ENCODE measurements around the gene GSTA1.
"Not testable (repeated sequence)": the region's sequence is repeated elsewhere in the genome, so short reads cannot be mapped to it uniquely, and the experiment has no call there.

Gene GSTA1

DNA sequence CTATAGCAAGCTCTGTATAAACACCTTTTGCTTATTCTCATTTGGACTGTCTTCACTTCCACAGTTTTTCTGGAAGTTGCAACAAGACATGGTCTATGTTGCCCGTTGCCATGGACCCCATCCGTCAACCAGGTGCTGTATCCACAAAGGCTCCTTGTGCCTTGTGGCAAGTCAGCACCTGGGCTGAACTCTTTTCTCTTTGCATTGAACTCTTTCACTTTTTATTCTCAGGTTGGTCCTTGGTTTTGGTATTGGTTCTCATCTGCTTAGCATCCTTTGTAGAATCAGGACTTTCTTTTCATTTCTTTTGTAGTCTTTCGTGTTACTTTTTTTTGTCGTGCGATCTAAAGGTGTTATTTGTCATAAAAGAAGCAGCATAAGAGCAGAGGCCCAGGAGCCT is 5.0 kb upstream of the GSTA1 start:
- DNase-seq (ENCODE audit: low spot score), result no peak

DNA sequence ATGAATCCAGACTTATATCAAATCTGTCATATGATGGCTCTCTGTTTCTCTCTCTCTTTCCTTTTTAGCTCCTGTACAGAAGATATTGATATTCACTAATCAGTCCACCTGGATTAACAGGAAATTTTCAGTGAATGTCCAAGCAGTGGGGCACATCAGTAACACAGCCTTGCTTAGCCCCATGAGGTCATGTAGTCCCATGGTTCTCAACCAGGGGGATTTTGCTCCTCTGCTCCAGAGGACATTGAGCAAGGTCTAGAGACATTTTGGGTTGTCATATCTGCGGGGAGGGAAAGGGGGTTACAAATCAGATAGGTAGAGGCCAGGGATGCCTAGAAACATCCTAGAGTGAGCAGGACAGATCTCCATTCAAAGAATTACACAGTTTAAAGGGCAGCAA is 810 bp downstream of the GSTA1 start:
- no peak for DNase-seq (ENCODE audit: low spot score)

DNA sequence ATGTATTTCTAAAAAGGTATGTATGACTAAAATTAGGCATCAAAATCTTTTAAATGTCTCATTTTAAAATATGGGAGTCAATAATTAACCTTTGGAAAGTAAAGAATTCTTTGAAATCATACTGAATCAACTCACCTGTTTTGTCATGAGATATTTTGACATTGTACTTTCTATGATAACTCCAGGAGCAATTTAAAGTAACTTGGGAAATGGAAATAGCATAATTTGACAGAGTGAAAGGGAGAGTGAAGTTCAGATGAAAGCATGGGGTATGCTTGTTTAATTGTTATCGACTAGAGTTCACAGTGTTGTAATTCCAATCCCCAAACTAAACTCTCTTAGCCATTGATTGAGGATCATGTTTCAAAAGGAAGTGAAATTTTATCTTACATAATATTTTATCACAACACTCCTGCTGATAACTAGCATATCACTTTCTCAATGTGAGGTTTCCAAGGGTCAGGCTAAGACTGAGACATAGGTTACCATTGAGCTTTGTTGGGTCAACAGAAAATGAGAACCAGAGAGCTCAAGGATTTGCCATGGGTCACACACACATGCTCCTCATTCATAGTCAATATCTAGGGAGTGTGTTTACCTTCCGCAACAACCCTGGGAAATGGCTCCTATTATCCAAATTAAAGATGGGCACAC is 2.3 kb downstream of the GSTA1 start:
- no peak for DNase-seq (ENCODE audit: low spot score)

DNA sequence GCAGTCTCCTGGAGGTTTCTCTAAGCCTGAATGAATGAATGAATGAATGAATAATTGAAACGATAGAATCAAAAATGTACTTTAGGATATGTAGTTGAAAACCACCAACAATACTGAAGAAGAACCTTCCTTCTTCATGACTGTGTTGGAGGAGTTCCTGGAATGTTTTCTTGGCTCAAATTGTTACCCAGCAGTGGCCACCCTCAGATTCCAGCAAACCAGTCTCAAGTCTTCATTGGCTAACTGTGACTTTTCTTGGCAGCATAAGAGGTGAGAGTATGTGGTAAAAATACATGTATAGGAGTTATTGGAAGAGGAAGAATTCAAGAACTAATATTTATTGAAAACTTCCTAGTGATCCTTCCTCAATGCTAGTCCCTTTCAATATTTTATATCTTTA is 4.3 kb downstream of the GSTA1 start:
- DNase-seq (ENCODE audit: low spot score), result not testable (repeated sequence)

DNA sequence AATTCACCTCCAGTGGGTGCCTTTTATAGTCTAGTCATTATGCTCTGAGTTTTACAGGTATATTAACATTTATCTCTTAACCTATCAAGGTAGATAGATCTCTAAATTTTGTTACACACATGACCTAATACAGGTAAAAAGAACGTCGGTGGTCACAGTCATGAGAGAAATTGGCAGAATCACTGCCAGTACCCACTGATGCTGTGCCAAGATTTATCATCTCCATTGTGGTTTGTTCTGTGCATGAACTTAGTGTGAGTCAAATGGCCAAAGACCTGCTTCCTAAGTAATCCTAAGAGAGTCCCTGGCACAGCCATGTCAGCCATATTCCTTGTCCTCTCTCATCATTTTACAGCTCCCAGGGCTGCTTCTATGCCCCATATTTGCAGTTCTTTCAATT is 9.2 kb downstream of the GSTA1 start:
- DNase-seq (ENCODE audit: low spot score), result not testable (repeated sequence)

DNA sequence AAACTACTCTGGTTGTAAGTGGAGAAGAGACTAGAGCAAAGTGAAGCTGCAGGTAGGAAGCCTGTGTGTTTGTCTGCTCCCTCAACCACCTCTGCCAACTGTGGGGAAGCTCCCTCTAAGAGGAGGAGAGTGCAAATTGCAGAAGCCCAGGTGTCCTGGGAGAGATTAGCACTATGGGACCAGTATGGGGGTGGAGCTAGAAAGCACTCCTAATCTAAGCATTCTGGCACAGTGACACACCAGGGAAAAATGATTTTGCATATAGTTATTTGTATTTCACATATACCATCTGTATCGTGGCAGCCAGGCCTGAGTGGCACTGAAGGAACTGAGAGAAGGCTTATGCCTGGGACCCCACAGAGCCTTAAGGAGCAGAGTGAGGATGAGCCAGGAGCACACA is 12.8 kb downstream of the GSTA1 start:
- no peak for DNase-seq (ENCODE audit: low spot score)

DNA sequence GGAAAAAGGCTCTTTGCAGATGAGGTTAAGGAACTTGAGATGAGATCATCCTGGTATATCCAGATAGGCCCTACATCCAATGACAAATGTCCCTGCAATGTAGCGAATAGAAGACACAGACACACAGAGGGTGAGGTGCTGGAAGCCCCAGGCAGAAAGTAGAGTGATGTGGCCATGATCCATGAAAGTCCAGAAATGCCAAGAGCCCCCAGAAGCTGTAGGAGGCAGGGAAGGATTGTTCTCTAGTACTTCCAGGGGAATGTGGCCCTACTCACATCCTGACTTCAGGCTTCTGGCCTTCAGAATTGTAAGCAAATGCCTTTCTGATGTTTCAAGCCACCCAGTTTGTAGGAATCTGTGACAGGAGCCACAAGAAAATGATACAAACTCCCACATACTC is 14.0 kb downstream of the GSTA1 start:
- DNase-seq (ENCODE audit: low spot score), result not testable (repeated sequence)

DNA sequence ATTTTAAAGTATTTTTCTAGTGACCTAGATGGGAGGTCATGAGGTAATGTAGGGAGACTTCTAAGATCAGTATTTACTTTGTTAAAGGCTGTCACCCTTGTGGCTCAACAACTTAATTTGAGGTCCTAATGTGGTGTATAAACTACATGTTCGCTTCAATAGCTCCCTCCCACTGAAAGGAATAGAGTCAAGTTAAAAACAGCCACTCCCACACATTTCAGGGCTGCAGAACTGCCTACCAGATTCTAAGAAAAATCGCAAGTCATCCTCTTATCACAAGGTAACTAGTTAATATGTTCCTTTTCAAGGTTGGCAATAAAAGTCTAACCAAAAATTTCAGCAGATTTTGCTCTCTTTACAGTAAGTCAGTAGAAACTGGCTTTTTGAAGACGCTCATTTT is 15.1 kb downstream of the GSTA1 start:
- no peak for DNase-seq (ENCODE audit: low spot score)

DNA sequence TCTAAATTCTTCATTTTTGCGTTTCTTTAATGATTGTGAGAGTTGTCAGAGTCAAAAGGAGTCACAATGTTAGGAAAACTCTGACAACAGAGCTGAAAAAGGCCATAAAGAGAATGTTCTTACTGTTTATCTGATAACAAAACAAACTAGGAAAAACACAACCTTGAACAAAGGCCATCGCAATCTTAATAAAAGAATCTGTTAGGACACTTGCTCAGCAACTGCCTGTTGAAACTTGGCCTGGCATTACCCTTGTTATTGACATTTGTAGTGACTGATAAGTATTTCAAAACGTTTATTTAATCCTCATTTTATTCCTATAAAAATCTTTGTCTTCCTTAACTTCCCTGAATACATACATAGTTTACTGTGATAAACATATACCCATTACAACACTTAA is 15.7 kb downstream of the GSTA1 start:
- no peak for DNase-seq (ENCODE audit: low spot score)

DNA sequence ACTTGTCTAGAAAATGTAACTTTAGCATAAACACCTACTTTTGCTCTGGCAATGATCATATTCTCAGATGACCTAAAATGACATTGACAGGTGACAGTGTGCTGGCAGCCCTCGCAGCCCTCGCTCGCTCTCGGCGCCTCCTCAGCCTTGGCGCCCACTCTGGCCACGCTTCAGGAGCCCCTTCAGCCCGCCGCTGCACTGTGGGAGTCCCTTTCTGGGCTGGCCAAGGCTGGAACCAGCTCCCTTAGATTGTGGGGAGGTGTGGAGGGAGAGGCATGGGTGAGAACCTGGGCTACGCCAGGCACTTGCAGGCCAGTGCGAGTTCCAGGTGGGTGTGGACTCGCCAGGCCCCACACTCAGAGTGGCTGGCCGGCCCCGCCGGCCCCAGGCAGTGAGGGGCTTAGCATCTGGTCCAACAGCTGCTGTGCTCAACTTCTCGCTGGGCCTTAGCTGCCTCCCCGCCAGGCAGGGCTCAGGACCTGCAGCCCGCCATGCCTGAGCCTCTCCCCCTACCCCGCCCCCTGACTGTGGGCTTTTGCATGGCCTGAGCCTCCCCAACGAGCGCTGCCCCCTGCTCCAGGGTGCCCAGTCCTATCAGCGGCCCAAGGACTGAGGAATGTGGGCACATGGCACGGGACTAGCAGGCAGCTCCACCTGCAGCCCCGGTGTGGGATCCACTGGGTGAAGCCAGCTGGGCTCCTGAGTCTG is 17.2 kb downstream of the GSTA1 start:
- DNase-seq (ENCODE audit: low spot score), result no peak

DNA sequence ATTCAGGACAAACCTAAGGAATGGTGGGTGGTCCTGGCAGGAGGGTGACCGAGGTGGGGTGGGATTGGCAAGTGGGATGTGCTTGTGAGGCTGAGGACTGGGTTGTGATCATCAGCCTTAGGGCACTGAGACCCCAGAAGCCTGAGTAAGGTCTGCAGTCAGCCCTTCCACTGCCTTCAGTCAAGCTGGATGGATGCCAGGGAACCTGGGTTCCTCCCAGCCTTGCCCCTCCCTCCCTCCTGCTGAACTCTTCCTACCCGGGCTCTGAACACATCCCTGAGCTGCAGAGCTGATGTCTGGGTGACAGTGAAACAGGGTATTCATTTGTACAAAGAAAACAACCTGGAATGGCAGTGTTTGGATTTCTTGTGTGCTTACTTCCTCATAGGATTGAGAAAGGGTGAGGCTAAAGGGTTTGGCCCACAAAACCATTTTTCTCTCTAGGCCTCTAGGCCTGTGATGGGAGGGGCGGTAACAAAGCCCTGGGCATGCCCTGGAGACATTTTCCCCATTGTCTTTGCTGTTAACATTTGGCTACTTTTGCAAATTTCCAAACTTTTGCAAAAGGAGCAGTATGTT is 20.8 kb downstream of the GSTA1 start:
- not testable (repeated sequence) for DNase-seq (ENCODE audit: low spot score)

DNA sequence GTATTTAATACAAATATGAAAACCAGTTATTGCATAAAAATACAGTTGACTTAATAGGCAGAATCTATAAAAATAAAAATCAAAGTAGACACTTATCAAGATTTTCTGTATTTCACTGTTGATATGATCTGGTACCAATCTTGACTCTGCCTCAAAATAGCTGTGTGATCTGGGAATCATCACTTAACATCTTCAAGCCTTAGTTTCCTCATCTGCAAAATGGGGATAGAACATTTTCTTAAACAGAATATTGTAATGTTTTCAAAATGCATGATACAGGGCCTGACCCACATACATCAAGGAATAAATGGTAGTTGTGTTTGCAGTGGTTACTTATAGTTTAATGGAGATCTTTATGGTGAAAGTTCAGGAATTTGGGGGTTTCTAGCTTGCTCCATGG is 21.4 kb downstream of the GSTA1 start:
- DNase-seq (ENCODE audit: low spot score), result not testable (repeated sequence)

DNA sequence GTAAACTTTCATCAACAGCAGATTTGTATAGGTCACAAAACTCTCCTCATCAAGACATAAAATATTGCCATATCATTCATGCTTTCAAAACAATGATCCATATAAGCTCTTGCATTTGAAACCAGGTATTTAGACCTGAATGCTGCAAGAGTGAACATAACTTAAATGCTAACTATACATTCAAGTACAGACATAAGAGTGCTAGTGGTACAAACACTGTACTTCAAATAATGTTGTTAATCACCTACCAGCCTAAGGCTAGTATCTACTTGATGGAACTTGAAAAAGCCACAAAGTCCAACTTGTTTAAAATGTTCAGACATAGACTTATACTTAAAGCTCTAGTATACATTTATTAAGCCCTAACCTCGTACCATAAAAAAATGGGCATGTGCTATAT is 24.4 kb downstream of the GSTA1 start:
- no peak for DNase-seq (ENCODE audit: low spot score)

DNA sequence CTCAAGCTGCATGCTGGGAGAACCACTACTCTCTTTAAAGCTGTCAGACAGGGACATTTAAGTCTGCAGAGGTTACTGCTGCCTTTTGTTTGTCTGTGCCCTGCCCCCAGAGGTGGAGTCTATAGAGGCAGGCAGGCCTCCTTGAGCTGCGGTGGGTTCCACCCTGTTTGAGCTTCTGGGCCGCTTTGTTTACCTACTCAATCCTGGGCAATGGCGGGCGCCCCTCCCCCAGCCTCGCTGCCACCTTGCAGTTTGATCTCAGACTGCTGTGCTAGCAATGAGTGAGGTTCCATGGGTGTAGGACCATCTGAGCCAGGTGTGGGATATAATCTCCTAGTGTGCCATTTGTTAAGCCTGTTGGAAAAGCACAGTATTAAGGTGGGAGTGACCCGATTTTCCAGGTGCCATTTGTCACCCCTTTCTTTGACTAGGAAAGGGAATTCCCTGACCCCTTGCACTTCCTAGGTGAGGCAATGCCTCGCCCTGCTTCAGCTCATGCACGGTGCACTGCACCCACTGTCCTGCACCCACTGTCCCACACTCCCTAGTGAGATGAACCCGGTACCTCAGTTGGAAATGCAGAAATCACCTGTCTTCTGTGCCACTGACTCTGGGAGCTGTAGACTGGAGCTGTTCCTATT is 26.8 kb downstream of the GSTA1 start:
- DNase-seq (ENCODE audit: low spot score), result not testable (repeated sequence)

DNA sequence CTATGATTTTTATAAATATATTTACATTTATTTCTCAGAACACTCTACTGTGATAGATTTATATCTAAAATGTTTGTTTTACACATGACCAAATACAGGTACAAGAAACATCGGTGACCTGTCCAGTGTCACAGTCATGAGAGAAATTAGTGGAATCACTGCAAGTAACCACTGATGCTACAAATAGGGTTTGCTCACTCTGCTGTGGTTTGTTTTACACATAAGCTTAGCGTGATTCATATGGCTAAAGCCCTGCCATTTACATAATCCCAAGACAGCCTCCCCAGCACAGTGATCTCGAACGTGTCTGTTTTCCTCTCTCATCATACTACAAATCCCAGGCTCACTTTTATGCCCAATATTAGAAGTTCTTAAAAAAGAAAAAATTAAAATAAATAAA is 34.2 kb downstream of the GSTA1 start:
- DNase-seq (ENCODE audit: low spot score), result not testable (repeated sequence)

DNA sequence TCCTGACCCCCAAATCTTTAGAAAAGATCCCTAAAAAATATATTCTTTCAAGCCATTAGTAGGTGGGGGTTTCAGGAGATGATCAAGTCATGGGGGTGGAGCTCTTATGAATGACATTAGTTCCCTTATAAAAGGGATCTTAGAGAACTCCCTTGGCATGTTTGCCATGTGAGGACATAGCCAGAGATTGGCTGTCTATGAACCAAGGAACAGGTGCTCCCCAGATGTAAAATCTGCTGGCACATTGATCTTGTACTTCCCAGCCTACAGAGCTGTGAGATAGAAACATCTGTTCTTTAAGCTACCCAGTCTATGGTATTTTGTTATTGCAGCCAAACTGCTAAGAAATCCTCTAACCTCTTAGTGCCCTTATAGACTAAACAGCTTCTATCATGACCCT is 36.0 kb downstream of the GSTA1 start:
- DNase-seq (ENCODE audit: low spot score), result not testable (repeated sequence)

DNA sequence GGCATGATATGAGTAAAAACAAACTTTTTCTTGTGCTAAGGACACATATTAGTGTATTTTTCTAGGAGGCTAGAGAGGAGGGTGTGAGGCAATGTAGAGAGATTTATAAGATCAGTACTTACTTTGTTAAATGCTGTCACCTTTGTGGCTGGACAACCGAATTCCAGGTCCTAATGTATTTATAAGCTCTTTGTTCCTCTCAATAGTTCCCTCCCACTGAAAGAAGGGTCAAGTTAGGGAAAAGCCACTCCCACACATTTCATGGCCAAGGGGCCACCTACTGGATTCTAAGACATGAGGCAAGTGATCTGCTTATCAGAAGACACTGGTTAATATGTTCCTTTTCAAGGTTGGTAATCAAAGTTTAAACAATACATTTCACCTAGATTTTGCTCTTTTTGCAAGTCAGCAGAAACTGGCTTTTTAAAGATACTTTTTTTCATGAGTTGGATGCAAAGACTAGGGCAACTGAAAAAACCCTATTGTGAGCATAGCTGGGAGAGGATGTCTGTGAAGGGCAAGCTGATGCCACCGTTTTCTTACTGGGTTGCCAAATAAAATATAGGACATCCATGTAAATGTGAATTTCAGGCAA is 40.2 kb downstream of the GSTA1 start, which contains the start of gene GSTA2:
Gene GSTA2 (minus strand): TSS at position 154 of the 595 bp plus-strand sequence. CDS start 5,528 bp downstream, outside the sequence.
- not testable (repeated sequence) for DNase-seq (ENCODE audit: low spot score)

DNA sequence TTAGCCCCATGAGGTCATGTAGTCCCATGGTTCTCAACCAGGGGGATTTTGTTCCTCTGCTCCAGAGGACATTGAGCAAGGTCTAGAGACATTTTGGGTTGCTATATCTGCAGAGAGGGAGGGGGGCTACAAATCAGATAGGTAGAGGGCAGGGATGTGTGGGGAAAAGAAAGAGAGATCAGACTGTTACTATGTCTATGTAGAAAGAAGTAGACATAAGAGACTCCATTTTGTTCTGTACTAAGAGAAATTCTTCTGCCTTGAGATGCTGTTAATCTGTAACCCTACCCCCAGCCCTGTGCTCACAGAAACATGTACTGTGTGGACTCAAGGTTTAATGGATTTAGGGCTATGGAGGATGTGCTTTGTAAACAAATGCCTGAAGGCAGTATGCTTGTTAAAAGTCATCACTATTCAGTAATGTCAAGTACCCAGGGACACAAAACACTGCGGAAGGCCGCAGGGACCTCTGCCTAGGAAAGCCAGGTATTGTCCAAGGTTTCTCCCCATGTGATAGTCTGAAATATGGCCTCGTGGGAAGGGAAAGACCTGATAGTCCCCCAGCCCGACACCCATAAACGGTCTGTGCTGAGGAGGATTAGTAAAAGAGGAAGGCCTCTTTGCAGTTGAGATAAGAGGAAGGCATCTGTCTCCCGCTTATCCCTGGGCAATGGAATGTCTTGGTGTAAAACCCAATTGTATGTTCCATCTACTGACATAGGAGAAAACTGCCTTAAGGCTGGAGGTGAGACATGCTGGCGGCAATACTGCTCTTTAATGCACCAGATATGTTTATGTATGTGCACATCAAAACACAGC is 41.7 kb downstream of the GSTA1 start:
- DNase-seq (ENCODE audit: low spot score), result not testable (repeated sequence)

DNA sequence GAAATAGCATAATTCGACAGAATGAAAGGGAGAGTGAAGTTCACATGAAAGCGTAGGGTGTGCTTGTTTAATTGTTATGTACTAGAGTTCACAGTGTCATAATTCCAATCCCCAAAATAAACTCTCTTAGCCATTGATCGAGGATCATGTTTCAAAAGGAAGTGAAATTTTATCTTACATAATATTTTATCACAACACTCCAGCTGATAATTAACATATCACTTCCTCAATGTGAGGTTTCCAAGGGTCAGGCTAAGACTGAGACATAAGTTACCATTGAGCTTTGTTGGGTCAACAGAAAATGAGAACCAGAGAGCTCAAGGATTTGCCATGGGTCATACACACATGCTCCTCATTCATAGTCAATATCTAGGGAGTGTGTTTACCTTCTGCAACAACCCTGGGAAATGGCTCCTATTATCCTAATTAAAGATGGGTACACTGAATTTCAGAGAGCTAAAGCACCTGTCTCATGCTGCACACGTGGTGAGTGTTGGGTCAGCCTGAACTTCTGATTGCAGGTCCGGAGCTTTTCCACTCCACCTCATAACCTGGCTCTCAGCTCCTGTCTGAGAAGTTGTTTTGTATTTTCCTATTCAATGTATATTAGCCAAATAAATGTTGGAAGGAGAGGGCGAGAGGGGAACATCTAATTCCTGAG is 43.4 kb downstream of the GSTA1 start:
- DNase-seq (ENCODE audit: low spot score), result no peak

DNA sequence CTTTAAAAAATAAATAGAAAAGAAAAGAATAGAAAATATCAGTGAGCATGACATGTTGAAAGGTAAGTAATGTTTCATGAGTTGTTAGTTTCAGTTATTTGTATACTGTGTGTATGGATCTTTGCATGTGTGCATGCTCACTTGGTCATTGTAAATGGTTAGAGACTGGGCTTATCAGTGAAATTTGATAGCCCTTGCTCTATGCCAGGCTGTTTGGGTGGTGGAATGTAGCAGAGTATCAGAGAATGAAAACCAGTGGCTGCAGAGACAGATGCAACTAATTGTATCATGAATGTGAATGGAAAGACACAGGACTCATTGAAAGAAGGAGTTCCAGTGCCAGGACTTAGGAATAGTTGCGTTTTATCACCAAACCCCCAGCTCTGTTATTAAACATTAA is 44.5 kb downstream of the GSTA1 start:
- DNase-seq (ENCODE audit: low spot score), result no peak

All from activated CD4-positive, alpha-beta T cell treated with anti-CD3 and anti-CD28 coated beads, Interleukin-2, Interleukin-4, amounts not matched to agents 100 ng/mL and 50 ng/mL, durations not matched to agents 16 hours and 8 hours (primary cell).